ENCODE data around the gene PALLD.
A peak's percentile ranks its signal among the peaks of the same experiment; 100 is the strongest.

PALLD gene

DNA sequence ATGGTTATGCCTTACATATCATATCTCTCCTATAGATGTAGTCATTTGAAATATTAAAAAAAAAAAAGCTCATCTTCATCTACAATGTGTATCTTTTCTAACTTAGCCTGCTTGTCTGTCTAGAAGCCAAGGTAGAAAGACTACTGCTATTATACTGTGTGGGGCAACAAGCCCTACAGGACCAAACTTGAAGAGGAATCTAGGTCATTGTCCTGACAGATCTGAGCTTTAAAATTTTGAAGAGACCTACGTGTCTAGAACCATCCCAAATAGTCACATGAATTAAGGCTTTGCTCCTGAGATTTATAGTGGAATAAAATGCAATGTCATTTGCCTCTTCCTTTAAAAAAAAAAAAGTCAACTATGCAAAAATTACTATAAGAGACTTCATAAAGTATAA is 95.8 kb downstream of the PALLD start:
- FAIRE-seq (no peak), DNase-seq (ENCODE audit: insufficient read length, low spot score) (no peak)
- TF ChIP-seq SPI1 (IDR thresholded peaks at IDR 0.05; ENCODE audit: low read depth, low read length) (no peak), PAX5 (IDR thresholded peaks at IDR 0.05; ENCODE audit: insufficient read depth, low read length, severe bottlenecking) (no peak), POLR2AphosphoS5 (IDR thresholded peaks at IDR 0.05; ENCODE audit: low read depth, low read length) (no peak), TAF1 (IDR thresholded peaks at IDR 0.05; ENCODE audit: low read depth, low read length) (no peak)

DNA sequence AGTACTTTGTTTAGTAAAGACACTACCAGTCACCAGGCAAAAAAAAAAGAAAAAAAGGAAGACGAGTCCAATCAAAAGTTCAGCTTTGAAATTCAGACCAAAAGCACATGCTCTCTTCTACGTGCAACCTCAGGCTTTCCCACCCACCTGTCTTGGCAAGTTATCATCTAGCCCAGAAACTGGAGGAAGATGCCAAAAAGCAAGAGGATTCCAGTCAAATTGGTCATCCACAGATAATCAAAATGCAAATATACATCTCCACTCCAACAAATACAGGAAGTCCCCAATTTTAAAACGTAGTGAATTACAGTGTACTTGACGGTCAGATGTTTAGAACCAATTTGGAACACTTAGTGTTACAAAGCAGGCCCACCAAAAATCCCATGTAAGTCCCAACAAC is 96.5 kb downstream of the PALLD start:
- FAIRE-seq: no peak
- TF ChIP-seq PAX5 (IDR thresholded peaks at IDR 0.05; ENCODE audit: insufficient read depth, low read length, severe bottlenecking) (no peak), POLR2A (IDR thresholded peaks at IDR 0.05; ENCODE audit: low read depth, low read length) (no peak), TAF1 (IDR thresholded peaks at IDR 0.05; ENCODE audit: low read depth, low read length) (no peak), SPI1 (IDR thresholded peaks at IDR 0.05; ENCODE audit: low read depth, low read length) (no peak), POLR2AphosphoS5 (IDR thresholded peaks at IDR 0.05; ENCODE audit: low read depth, low read length) (no peak), POU2F2 (IDR thresholded peaks at IDR 0.05; ENCODE audit: low read depth, low read length) (no peak)
- DNase-seq (ENCODE audit: insufficient read length, low spot score): no peak

GRCh38 chr4:168594121-168594520 is 97.3 kb downstream of the PALLD start:
- peak; percentile 13 for FAIRE-seq
- DNase-seq (ENCODE audit: insufficient read length, low spot score): no peak
- TF ChIP-seq PAX5 (IDR thresholded peaks at IDR 0.05; ENCODE audit: insufficient read depth, low read length, severe bottlenecking) (no peak), TAF1 (IDR thresholded peaks at IDR 0.05; ENCODE audit: low read depth, low read length) (no peak), POU2F2 (IDR thresholded peaks at IDR 0.05; ENCODE audit: low read depth, low read length) (no peak), POLR2A (IDR thresholded peaks at IDR 0.05; ENCODE audit: low read depth, low read length) (no peak), SPI1 (IDR thresholded peaks at IDR 0.05; ENCODE audit: low read depth, low read length) (no peak), POLR2AphosphoS5 (IDR thresholded peaks at IDR 0.05; ENCODE audit: low read depth, low read length) (no peak)

DNA sequence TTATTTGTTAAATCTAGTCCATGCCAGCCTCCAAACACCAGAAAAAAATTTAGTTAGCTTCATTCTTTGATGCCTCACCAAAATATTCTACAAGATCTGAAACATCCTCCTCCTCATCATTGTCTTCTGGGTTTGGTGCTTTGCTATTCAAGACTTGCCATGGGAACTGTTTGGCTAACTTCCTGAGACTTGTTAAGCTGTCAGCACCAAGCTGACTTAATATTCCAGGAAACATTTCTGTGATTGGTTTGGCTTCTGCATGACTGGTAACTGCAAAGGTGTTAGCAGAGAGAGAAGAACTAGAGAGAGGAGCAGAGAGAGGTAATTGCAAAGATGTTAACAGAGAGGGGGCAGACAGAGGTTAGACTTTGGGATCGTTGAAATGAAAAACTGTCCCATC is 101.3 kb downstream of the PALLD start:
- no peak for DNase-seq (ENCODE audit: insufficient read length, low spot score)
- FAIRE-seq: no peak
- TF ChIP-seq POLR2A (IDR thresholded peaks at IDR 0.05; ENCODE audit: low read depth, low read length): no peak
- TF ChIP-seq POLR2AphosphoS5 (IDR thresholded peaks at IDR 0.05; ENCODE audit: low read depth, low read length): no peak
- TF ChIP-seq POU2F2 (IDR thresholded peaks at IDR 0.05; ENCODE audit: low read depth, low read length): no peak
- no peak for TF ChIP-seq TAF1 (IDR thresholded peaks at IDR 0.05; ENCODE audit: low read depth, low read length)
- TF ChIP-seq PAX5 (IDR thresholded peaks at IDR 0.05; ENCODE audit: insufficient read depth, low read length, severe bottlenecking): no peak
- TF ChIP-seq SPI1 (IDR thresholded peaks at IDR 0.05; ENCODE audit: low read depth, low read length): no peak

DNA sequence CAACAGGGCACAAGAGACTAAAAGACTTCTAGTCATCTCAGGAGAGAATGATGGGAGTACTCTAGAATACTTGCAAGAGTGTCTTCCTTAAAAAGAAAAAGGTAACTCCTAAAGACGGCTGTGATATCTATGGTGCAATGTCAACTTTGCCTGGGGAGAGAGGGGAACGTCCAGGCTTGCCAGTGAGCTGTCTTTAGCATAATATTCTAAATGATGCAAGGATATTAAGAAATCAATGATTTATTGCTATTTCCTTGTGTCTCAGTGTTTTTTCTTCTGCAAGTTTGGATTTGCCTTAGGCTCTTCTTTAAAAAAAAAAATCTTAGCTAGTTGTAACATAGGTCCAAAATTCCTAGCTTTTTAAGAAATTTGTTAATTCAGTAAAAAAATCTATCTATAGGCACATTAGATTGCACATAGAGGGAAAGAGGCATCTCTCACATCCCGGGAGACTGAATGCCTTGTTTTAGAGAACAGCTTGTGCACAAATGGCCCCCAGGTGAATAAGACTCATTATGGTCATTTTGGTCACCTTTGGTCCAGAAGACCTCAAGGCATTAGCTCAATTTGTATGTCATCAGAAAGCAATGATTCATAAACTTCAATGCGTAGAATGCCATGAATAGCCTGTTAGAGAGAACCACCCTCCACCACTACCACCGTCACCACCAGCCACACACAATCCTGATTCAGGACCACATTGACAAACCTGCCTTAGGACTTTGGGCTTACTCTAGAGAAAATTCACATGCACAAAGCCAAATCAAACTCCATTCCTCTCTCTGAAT is 104.1 kb downstream of the PALLD start:
- FAIRE-seq (no peak), DNase-seq (ENCODE audit: insufficient read length, low spot score) (no peak)
- TF ChIP-seq TAF1 (IDR thresholded peaks at IDR 0.05; ENCODE audit: low read depth, low read length) (no peak), PAX5 (IDR thresholded peaks at IDR 0.05; ENCODE audit: insufficient read depth, low read length, severe bottlenecking) (no peak), POLR2AphosphoS5 (IDR thresholded peaks at IDR 0.05; ENCODE audit: low read depth, low read length) (no peak), SPI1 (IDR thresholded peaks at IDR 0.05; ENCODE audit: low read depth, low read length) (no peak), POLR2A (IDR thresholded peaks at IDR 0.05; ENCODE audit: low read depth, low read length) (no peak), POU2F2 (IDR thresholded peaks at IDR 0.05; ENCODE audit: low read depth, low read length) (no peak)

- no peak for TF ChIP-seq PAX5 (IDR thresholded peaks at IDR 0.05; ENCODE audit: insufficient read depth, low read length, severe bottlenecking)
- no peak for TF ChIP-seq SPI1 (IDR thresholded peaks at IDR 0.05; ENCODE audit: low read depth, low read length)
- no peak for TF ChIP-seq POU2F2 (IDR thresholded peaks at IDR 0.05; ENCODE audit: low read depth, low read length)
- no peak for TF ChIP-seq POLR2A (IDR thresholded peaks at IDR 0.05; ENCODE audit: low read depth, low read length)
- TF ChIP-seq TAF1 (IDR thresholded peaks at IDR 0.05; ENCODE audit: low read depth, low read length): no peak
- no peak for TF ChIP-seq POLR2AphosphoS5 (IDR thresholded peaks at IDR 0.05; ENCODE audit: low read depth, low read length)
- DNase-seq (ENCODE audit: insufficient read length, low spot score) (no peak), FAIRE-seq (no peak)
These were observed 105.0 kb downstream of the PALLD start for GRCh38 chr4:168601899-168602298.

DNA sequence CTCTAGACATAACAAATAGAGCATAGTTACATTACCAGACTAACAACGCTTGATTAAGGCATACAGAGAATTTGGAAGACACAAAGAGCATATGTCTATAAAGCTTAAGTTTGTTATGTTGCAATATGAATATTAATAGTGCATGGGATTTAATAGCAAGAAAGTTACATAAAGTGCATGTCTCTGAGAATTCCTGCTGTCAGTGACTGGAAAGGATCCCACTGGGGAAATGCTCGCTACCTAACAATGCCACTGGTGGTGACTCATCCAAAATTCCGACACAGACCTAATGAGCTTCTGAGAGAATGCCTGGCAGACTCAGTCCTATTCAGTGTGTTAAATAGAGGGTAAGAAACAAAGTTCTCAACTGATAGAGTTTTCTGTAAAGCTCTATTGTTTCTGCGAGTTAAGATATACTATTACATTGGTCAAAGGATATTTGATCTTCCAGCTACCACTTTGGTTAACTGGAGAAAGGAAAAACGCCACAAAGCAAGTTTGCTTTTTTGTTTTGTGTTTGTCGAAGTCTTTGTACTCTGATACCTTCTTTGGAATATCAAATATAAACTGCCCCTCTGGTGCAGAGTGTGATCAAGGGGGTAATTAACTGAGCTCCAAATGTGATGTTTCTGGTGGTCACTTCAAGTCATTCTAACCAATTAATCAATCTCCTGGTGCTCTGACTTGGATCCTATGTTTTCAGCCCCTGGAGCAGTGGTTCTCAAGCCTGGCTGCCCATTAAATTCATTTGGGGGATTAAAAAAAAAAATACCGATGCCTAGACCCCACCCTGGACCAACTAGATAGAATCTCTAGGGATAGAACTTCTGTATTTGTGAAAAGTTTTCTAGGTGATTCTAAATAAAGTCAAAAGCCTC is 107.9 kb downstream of the PALLD start:
- DNase-seq (ENCODE audit: insufficient read length, low spot score): no peak
- no peak for FAIRE-seq
- no peak for TF ChIP-seq TAF1 (IDR thresholded peaks at IDR 0.05; ENCODE audit: low read depth, low read length)
- TF ChIP-seq POU2F2 (IDR thresholded peaks at IDR 0.05; ENCODE audit: low read depth, low read length): no peak
- no peak for TF ChIP-seq SPI1 (IDR thresholded peaks at IDR 0.05; ENCODE audit: low read depth, low read length)
- no peak for TF ChIP-seq POLR2A (IDR thresholded peaks at IDR 0.05; ENCODE audit: low read depth, low read length)
- TF ChIP-seq PAX5 (IDR thresholded peaks at IDR 0.05; ENCODE audit: insufficient read depth, low read length, severe bottlenecking): no peak
- TF ChIP-seq POLR2AphosphoS5 (IDR thresholded peaks at IDR 0.05; ENCODE audit: low read depth, low read length): no peak

DNA sequence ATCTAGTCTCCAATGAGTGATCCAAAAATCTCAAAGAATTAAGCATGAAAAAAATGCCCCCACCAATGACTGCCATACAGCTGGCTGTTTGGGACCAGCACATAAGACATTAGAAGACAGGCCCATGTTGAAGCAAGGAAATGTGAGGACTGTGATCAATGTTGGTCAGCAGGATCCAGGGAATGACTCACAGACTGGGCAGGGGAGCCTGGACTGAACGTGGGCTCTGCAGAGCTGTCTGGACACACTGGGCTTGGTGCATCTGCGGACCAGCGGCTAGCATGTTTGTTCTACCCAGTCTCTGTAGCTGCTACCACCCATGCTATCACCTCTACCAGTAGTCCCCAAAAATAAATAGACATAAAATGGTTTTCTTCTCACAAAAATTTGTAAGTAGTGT is 108.6 kb downstream of the PALLD start:
- TF ChIP-seq PAX5 (IDR thresholded peaks at IDR 0.05; ENCODE audit: insufficient read depth, low read length, severe bottlenecking) (no peak), TAF1 (IDR thresholded peaks at IDR 0.05; ENCODE audit: low read depth, low read length) (no peak), SPI1 (IDR thresholded peaks at IDR 0.05; ENCODE audit: low read depth, low read length) (no peak), POU2F2 (IDR thresholded peaks at IDR 0.05; ENCODE audit: low read depth, low read length) (no peak), POLR2AphosphoS5 (IDR thresholded peaks at IDR 0.05; ENCODE audit: low read depth, low read length) (no peak), POLR2A (IDR thresholded peaks at IDR 0.05; ENCODE audit: low read depth, low read length) (no peak)
- FAIRE-seq (no peak), DNase-seq (ENCODE audit: insufficient read length, low spot score) (no peak)

DNA sequence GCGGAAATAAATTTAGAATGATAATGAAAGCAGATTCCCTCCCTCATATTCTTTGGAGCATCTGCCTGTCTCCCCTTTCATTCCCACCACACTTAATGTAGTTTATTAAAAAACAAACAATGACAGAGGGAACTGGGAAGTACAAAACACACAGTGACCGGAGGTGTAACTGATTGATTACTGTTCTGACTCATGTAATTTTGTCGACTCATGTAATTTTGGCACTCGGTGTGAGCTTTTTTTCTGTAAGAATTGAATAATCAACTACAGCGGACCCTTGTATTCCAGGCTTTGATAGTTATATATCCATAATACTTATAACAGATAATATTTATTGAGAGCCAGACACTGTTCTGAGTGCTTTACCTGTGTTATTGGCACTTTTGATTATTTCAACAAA is 110.4 kb downstream of the PALLD start:
- no peak for TF ChIP-seq PAX5 (IDR thresholded peaks at IDR 0.05; ENCODE audit: insufficient read depth, low read length, severe bottlenecking)
- no peak for TF ChIP-seq POLR2A (IDR thresholded peaks at IDR 0.05; ENCODE audit: low read depth, low read length)
- no peak for TF ChIP-seq POU2F2 (IDR thresholded peaks at IDR 0.05; ENCODE audit: low read depth, low read length)
- no peak for TF ChIP-seq SPI1 (IDR thresholded peaks at IDR 0.05; ENCODE audit: low read depth, low read length)
- no peak for TF ChIP-seq POLR2AphosphoS5 (IDR thresholded peaks at IDR 0.05; ENCODE audit: low read depth, low read length)
- no peak for TF ChIP-seq TAF1 (IDR thresholded peaks at IDR 0.05; ENCODE audit: low read depth, low read length)
- FAIRE-seq (no peak), DNase-seq (ENCODE audit: insufficient read length, low spot score) (no peak)

Data from GM12891 (cell line).